Upper lobe of left lung (tissue), 4 donors: ENCODE data around the gene LIX1.

Experiments
- POLR2A ChIP-seq, 4 donors: fragments of 450-650 bp; IDR thresholded peaks; one replicate each; pipeline ENCODE4 v1.5.1; 2016 to 2017; ENCODE audit warnings: antibody characterized with exemption in 4 of 4, mild to moderate bottlenecking in 2 of 4
- TF ChIP-seq, protein P1 (sequence below), 6 experiments: fragments of 450-650 bp in 4 of 6; fragments of 200-600 bp in 2 of 6; sonication (generic) in 2 of 6; IDR thresholded peaks; one replicate each; pipeline ENCODE4 v1.5.1; 2016 to 2019; ENCODE audit warnings: antibody characterized with exemption in 6 of 6

DNA sequence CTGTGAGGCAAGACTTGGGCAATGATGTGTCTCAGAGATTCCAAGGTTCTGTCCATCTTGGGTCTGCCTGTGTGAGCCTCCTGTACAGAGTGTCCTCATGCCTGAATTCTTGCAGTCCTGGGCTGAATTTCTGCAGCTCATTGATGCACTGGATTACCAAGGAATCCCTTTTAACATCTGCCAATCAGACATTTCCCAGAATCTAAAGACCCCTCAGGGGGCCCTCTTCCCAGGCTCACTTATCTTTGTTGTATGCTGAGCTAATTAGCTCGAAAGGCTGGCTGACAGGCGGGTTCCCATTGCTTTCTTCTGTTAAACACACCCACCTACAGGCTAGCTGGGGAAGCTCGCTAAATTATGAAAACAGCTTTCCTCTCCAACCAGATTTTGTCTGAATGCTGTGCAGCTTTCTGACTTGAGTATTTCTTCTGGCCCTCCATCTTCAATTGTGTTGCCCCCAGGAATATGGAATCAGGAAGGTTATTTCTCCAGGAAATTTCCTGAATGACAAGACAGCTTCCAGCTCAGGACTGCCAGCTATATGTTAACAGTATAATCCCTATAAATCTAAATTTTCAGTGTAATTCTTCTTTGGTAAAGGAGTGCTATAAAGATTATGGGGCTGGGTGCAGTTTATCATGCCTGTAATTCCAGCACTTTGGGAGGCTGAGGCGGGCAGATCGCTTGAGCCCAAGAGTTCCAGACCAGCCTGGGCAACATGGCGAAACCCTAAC is at the start of gene LIX1:
- no peak for TF ChIP-seq POLR2A (IDR thresholded peaks at IDR 0.05)
- TF ChIP-seq, protein P1, sequence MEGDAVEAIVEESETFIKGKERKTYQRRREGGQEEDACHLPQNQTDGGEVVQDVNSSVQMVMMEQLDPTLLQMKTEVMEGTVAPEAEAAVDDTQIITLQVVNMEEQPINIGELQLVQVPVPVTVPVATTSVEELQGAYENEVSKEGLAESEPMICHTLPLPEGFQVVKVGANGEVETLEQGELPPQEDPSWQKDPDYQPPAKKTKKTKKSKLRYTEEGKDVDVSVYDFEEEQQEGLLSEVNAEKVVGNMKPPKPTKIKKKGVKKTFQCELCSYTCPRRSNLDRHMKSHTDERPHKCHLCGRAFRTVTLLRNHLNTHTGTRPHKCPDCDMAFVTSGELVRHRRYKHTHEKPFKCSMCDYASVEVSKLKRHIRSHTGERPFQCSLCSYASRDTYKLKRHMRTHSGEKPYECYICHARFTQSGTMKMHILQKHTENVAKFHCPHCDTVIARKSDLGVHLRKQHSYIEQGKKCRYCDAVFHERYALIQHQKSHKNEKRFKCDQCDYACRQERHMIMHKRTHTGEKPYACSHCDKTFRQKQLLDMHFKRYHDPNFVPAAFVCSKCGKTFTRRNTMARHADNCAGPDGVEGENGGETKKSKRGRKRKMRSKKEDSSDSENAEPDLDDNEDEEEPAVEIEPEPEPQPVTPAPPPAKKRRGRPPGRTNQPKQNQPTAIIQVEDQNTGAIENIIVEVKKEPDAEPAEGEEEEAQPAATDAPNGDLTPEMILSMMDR (IDR thresholded peaks at IDR 0.05): peak in 2 of 6 experiments; percentile 32 to 34
